GM21786 (cell line): ENCODE measurements around the gene RAP1GDS1.
A peak's percentile ranks its signal among the peaks of the same experiment; 100 is the strongest.
"Not testable (repeated sequence)": the region's sequence is repeated elsewhere in the genome, so short reads cannot be mapped to it uniquely, and the experiment has no call there.

Source experiments
- ATAC-seq: cut with Tn5 transposase; IDR thresholded peaks from one replicate; pipeline ENCODE4 v1.9.1; 2021; ENCODE audit not compliant: unreplicated experiment

RAP1GDS1 gene

GRCh38 chr4:98345838-98346237 lies 84.7 kb downstream of the RAP1GDS1 start:
- no peak for ATAC-seq

GRCh38 chr4:98352396-98352795 lies 91.2 kb downstream of the RAP1GDS1 start:
- ATAC-seq: no peak

- peak; percentile 72 for ATAC-seq
Observed at GRCh38 chr4:98352940-98353339, 91.8 kb downstream of the RAP1GDS1 start.

DNA sequence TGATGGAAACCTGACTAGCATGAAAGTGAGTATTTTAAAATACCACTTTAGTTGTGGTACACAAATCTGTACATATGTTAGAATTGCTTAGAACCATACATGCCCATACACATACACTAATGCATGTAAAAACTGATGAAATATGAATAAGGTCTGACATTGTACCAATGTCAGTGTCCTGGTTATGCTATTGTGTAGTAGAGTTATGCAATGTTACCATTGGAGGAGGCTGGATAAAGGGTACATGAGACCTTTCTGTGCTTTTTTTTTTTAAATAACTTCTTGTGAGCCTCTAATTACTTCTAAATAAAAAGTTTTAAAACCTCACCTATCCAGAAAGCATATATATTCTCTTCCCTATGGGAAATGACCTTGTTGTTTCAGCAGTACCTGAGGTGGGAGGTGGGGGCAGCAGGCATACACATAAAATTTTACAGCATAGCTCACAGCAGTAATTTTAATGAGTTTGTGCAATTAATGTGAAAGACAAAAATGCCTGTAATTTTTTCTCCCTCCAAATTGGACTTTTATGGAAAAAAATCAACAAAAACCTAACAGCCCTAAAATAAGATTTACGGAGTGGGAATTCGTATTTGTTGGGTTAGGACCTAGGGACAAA lies 97.6 kb downstream of the RAP1GDS1 start:
- ATAC-seq: no peak

GRCh38 chr4:98359646-98360045 lies 98.5 kb downstream of the RAP1GDS1 start:
- ATAC-seq: no peak

- no peak for ATAC-seq
Observed at GRCh38 chr4:98363431-98363830, 102.2 kb downstream of the RAP1GDS1 start.

DNA sequence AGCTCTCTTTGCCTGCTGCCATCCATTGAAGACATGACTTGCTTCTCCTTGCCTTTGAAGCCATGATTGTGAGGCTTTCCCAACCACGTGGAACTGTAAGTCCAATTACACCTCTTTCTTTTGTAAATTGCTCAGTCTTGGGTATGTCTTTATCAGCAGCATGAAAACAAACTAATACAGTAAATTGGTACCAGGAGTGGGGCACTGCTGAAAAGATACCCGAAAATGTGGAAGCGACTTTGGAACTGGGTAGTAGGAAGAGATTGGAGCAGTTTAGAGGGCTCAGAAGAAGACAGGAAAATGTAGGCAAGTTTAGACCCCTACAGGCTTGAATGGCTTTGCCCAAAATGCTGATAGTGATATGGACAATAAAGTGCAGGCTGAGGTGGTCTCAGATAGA lies 105.1 kb downstream of the RAP1GDS1 start:
- not testable (repeated sequence) for ATAC-seq

- not testable (repeated sequence) for ATAC-seq
Observed at GRCh38 chr4:98368000-98368399, 106.8 kb downstream of the RAP1GDS1 start.

GRCh38 chr4:98369322-98369721 lies 108.1 kb downstream of the RAP1GDS1 start:
- ATAC-seq: no peak

DNA sequence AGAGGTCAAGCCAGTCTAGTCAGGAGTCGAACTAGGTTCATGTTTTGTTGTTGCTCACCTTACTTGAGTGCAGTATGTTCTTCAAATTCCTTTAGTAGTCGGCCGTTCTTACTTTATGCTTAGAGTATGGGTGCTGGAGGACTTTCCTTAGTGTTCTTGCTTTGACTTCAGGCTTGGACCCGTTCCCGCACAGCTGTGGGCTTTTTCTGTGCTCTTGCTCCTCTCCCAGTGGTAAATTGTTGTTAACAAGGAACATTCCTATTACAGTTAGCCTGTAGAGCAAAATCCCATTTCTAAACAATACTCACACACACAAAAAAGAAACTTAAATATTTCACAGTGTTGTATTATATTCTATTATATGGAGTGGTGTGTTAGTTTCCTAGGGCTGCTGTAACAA lies 113.5 kb downstream of the RAP1GDS1 start:
- no peak for ATAC-seq

GRCh38 chr4:98377559-98377958 lies 116.4 kb downstream of the RAP1GDS1 start:
- no peak for ATAC-seq

DNA sequence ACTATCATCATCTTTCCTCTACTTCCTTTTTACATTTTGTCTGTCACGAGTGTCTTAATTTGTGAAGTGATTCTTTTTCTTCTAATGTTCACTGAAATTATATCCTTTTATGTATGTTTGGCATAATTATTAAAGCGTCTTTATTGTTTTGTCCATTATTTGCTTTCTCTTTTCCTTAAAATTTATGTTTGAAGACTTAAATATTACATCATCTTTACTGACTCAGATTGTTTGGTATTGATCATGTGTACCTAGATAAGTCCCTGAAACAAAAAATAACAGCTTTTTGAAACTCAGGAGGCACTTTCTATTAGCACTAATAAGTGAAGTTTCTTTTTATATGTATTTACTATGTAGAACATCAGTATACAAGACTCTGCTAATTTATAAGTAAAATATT lies 120.1 kb downstream of the RAP1GDS1 start:
- no peak for ATAC-seq

DNA sequence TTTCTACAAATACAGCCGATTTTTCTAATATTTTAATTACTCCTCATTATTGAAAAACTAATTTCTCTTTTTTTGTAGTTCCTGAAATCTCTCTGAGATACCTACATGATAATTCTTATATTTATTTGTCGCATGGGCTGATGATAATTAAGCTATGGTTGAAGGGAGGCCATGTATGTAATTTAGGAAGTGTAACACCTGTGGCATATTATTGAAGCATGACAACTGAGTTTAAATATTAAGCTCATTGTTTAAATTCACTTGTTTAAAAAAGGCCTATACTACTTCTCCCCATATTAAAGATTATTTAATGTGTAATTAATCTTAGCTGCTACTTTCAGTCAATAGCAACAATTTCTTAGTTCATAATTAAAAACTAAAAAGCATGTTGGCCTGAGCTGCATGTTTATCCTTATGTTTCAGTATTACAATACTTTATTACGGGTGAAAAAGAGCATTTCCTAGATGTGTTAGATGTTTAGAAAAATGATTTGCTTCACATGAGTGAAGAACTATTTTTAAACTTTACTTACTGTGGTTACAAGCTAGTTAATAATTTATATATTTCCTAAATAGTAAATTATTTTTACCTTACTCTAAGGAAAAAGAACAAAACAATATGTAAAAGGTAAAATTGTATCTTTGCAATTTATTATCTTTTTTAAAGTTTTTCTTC lies 122.4 kb downstream of the RAP1GDS1 start:
- ATAC-seq: peak; percentile 76

DNA sequence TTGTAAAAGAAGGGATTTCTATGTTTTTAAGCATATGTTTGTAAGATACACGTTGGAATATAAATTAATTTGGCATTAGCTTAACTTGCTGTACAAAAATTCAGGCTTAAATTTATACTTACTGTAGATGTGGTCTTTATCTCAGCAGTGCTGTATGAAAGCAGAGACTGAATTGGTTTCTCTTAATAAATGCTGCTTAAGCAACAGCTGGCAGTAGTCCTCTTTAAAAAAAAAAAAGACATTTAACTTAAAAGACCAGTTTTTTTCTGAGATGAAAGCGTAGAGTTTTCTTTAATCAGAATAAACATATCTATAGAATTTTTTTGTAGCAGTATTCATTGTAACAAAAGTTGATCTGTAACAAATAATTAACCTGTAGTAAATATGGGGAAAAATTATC lies 124.6 kb downstream of the RAP1GDS1 start:
- ATAC-seq: no peak

DNA sequence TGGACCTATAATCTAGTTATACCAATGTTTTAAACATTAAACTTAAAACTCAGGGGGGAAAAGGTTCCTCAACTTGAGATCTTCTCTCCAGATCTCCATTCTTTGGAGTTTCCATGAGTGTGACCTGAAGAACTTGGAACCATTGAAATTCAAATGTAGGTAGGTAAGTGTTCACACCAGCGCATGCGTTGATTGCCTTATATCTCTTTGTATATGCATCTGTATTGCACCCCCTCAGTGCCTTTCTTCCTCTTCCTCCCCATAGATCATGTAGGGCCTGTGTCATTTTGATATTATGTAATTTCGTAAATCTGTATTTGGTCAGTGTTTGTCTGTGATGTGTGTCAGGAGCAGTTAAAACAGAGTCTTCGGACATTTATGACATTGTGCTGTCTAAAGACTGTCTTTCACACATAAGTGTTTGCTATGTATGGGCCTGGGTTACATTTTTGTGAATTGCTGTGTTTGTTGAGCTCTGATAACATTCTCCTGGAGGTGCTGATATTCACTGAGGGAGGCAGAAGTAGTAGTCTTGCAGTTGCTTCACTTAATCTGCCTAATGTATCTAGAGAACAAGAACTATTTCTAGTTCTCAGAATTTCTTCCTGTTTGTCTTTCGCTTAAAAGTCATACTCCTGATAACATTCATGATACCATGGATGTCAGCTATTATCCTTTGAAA lies 126.3 kb downstream of the RAP1GDS1 start:
- ATAC-seq: no peak

- ATAC-seq: no peak
Observed at GRCh38 chr4:98394134-98394533, 132.9 kb downstream of the RAP1GDS1 start.

- no peak for ATAC-seq
Observed at GRCh38 chr4:98399915-98400314, 138.7 kb downstream of the RAP1GDS1 start.

- peak; percentile 55 for ATAC-seq
Observed at GRCh38 chr4:98406819-98407218, 145.6 kb downstream of the RAP1GDS1 start.

DNA sequence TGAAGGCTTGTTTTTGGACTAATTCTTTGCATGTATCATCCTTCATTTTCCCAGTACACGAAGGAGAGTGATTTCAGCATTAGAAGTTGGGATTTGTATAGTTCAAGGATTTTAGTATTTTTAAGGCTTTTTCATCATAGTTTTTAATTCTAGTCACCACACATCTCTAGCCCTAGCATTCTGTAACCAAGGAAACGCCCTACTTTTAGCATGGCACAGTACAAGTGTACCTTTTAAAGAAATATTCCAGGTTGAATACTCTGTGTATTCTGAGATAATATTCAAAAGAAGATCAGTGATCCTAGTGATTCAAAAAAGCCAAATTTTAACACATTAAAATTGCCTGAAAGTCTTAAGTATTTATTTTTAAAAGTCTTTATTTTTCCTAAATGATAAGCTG lies 150.5 kb downstream of the RAP1GDS1 start:
- ATAC-seq: no peak

GRCh38 chr4:98416844-98417243 lies 155.7 kb downstream of the RAP1GDS1 start:
- ATAC-seq: no peak

GRCh38 chr4:98420151-98420550 lies 159.0 kb downstream of the RAP1GDS1 start:
- ATAC-seq: not testable (repeated sequence)

- ATAC-seq: no peak
Observed at GRCh38 chr4:98421111-98421510, 159.9 kb downstream of the RAP1GDS1 start.
